GM21423 (cell line): ENCODE data around the gene CCNB3.
"Not testable (repeated sequence)": the region's sequence is repeated elsewhere in the genome, so short reads cannot be mapped to it uniquely, and the experiment has no call there.

Experiments used
- ATAC-seq: cut with Tn5 transposase; IDR thresholded peaks from one replicate; pipeline ENCODE4 v1.9.1; 2021; ENCODE audit warnings: mild to moderate bottlenecking, moderate library complexity; ENCODE audit not compliant: unreplicated experiment

Gene CCNB3

GRCh38 chrX:50204364-50204899, at the start of gene CCNB3:
Gene CCNB3, plus strand, starts transcription at chrX:50204765. Its CDS starts 80,399 bp downstream, at chrX:50285164.
- ATAC-seq = peak; percentile 98

- ATAC-seq = no peak
These were observed 46.9 kb upstream of the CCNB3 start for GRCh38 chrX:50157545-50158135.

DNA sequence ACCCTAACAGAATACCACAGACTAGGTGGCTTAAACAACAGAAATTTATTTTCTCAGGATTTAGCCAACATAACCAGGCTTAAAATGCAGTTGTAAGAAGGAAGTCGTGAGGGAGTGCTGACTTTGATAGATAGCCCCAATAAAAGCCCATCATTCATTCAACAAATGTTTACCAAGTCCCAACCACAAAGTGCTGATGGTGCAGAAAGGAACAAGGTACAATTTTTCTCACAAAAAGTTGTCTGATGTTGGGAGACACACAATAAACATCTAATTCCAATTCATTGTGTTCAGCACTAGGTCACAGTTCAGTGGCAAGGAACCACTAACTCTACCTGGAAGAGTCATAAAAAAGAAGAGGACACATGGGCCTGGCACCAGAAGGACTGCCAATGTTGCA, 46.0 kb upstream of the CCNB3 start:
- no peak for ATAC-seq

DNA sequence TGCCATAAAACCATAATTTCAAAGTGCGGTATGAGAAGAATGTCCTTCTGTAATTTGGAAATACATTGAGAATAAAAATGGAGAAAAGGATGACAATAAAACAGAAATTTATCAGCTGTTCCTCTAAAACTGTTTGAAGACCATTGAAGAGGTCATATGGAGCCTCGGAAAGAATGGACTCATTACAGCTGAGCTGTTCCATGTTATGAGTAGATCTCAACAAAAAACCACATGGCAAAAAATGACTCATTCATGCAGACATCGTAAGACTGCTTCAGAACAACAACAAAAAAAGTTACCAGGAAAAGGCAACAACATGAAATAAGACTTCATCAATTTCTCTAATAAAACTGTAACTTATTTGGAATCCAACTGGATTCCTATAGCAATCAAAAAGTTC, 43.4 kb upstream of the CCNB3 start:
- no peak for ATAC-seq

- no peak for ATAC-seq
These were observed 38.8 kb upstream of the CCNB3 start for GRCh38 chrX:50165727-50166126.

GRCh38 chrX:50167366-50167765, 37.2 kb upstream of the CCNB3 start:
- ATAC-seq = no peak

DNA sequence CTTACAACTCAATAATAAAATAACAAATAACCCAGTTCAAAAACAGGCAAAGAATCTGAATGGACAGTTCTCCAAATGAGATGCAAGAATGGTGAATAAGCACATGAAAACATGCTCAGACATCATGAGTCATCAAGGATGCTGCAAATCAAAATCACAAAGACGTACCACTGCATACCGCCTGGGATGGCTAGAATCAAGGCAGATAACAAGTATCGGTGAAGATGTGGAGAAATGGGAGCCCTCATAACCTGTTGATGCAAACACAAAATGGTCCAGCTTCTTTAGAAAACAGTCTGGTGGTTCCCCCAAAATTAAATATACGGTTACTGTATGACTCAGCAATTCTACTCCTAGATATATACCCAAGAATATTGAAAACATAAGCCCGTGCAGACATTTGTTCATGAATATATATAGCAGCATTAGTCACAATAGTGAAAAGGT, 36.3 kb upstream of the CCNB3 start:
- ATAC-seq = peak; percentile 36

DNA sequence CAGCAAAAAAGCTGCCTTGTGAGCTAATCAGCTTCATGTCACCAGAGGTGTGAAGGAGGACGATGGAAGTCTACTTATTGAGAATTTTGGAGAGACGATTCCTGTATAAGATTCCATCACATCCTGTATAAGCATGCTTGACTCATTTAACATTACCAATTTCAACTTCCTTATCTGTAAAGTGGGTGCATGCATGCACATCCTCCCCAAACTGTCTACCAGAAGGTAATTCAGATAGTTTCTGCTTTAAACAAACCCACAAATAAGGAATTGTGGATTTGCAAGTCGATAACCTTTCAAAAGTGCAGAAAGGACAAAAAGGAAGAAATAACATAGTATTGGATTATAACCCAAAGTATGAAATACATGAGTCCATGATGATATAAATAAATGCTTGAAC, 34.8 kb upstream of the CCNB3 start:
- ATAC-seq = no peak

- no peak for ATAC-seq
These were observed 24.3 kb upstream of the CCNB3 start for GRCh38 chrX:50180073-50180940.

- no peak for ATAC-seq
These were observed 20.7 kb upstream of the CCNB3 start for GRCh38 chrX:50183891-50184290.

DNA sequence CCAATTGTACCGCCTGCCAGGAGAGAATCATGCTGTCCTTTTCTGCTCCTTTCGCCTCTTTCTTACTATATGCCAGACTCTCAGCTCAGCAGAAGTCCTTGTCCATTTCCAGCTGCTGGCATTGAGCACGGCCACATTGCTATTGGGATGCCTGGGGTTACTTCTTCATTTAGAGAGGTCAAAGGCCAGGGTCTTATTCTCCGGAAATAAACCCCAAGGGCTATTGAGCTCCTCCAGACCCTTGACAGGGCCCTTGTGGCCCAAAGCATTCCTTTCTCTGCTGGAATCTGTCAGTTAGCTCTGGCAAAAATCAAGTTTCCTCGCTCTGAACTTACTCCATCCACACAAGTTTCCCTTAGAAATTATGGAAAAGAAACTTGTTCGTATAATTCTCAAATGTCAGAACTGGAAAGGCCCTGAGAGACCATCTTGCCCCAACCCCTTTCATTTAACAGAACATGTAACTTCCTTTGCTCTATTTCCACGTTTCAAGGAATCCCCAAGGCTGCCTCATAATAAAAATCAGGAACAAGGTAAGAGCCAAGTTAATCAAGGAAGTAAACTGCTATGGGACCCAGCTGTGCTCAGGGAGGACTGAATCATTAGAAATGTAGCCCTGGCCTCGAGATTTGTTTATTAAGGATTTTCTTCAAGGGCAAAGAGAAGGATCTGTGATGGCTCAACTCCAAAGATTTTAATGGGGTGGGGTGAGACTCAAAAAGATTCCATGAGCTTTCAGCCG, 15.5 kb upstream of the CCNB3 start:
- ATAC-seq = no peak

DNA sequence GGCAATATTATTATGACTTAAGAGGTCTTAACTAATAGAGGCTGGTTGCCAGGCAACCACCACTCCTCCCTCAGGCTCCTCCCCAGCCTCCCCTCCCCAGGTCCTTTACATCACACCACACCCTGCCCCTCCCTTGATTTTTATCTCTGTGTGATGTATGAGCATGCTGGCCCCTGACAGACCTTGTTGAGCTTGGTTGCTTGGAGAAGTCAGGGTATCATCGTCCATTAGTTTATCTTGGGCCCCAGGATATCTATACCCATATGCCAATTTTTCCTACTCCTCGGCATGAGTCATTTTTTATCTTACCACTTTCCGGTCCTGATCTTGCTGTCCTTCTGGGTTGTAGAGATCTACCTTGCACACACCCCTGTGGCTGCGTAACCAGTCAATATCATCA, 6.2 kb upstream of the CCNB3 start:
- no peak for ATAC-seq

DNA sequence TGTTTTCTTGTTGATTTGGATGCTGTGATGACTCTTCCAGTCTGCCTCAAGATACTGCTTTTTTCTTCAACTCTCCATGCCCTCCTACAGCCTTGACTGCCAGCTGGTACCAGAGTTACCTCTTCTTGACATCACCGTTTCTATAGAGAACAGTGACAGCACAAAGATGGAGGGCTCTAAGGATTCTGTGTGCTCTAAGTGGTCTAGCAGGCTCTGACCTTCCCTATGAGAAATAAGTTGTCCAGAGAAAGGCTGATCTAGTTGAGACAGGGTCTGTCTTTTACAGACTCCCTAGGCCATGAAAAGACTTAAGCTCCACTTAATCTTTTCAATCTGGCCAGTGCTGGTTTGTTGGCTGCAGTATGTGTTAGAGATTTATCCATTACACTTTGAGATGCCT, 3.7 kb upstream of the CCNB3 start, which contains the start of gene AKAP4:
AKAP4 (minus strand) TSS at position 101 of the 400 bp plus-strand sequence. CDS start 118 bp downstream, outside the sequence.
- ATAC-seq = no peak

- ATAC-seq = no peak
These were observed 2.0 kb upstream of the CCNB3 start for GRCh38 chrX:50202539-50202938.

DNA sequence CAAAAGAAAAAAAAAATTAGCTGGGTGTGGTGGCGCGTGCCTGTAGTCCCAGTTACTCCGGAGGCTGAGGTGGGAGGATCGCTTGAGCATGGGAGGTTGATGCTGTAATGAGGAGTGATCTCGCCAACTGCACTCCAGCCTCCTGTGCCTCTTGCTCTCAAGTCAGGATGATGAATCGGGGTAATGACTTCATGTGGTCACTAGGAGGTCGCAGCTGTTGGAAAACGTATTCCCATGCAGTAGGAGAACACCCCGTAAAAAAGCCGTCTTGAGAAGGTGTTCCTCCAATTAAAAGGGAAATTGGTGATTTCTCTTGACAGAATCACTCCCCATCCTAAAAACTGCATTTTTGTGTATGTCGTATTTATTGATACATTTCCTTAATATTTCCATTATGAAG, 2.2 kb downstream of the CCNB3 start:
- no peak for ATAC-seq

DNA sequence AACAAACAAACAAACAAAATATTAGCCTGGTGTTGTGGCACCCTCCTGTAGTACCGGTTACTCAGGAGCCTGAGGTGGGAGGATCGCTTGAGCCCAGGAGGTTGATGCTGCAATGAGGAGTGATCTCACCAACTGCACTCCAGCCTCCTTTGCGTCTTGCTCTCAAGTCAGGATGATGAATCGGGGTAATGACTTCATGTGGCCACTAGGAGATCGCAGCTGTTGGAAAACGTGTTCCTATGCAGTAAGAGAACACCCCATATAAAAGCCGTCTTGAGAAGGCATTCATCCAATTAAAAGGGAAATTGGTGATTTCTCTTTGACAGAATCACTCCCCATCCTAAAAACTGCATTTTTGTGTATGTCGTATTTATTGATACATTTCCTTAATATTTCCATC, 6.9 kb downstream of the CCNB3 start:
- no peak for ATAC-seq

DNA sequence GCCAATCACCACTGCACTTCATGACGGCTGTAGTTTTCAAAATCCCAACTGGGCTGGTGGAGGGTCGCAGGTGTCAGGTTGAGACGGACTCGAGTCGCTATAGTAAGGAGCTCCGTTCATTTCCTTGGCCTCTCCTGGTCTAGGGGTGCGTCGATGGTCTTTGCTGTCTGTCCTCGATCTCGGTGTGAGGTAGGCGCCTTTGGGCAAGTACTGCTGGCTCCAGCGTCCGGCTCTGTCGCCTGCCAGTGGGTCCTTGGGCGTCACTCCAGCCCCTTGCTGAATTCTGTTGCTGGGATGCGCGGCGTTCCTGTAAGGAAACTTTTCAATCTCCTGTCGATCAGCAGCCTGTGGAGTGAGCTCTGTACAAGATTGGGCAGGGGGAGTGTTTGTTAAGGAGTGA, 76.7 kb downstream of the CCNB3 start:
- ATAC-seq = no peak

GRCh38 chrX:50327235-50327634, 122.7 kb downstream of the CCNB3 start:
- ATAC-seq = no peak

GRCh38 chrX:50332668-50333067, 128.1 kb downstream of the CCNB3 start:
- ATAC-seq = not testable (repeated sequence)

DNA sequence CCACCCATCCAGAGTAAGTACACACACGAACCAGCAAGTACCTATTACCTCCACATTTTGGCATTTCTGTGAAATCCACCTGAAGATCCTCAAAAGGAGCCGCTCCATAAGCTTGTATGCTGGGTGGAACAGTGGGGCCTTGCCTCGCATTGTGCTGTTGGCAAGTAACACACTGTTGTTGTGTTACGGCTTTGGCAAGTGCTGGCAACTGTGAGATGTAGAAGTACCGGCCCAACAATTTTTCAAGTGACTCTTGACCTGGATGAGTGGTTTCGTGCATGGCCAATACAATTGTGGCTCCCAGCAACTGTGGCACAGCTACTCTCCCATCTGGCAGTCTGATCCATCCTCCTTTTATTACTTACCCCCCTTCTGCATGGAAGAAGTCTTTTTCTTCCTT, 128.7 kb downstream of the CCNB3 start:
- no peak for ATAC-seq

DNA sequence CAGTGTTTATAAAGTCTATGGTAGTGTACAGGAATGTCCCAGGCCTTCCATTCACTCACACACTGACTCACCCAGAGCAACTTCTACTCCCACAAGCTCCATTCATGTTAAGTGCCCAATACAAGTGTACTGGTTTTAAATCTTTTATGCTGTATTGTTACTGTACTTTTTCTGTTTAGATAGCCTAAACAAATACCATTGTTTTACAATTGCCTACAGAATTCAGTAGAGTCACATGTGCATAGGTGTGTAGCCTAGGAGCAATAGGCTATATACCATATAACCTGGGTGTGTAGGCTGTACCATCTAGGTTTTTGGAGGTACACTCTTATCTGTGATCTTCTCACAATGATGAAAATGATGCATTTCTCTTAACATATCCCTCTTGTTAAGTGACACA, 139.4 kb downstream of the CCNB3 start:
- no peak for ATAC-seq
